Activated CD8-positive, alpha-beta memory T cell treated with anti-CD3 and anti-CD28 coated beads for 36 hours (primary cell): ENCODE measurements around the gene CCDC34. TPM values are rescaled to one million over a fixed set of nuclear protein-coding genes. Genes with fewer than 3 reads are reported as not detected.
"Not testable (repeated sequence)": the region's sequence is repeated elsewhere in the genome, so short reads cannot be mapped to it uniquely, and the experiment has no call there.

ENCODE experiments used
- CTCF ChIA-PET: fragments of 350-600 bp; sonication (Branson Sonifier 250); formaldehyde crosslinking; loops from one replicate; lab custom pipeline; 2021; ENCODE audit warnings: antibody characterized with exemption; lab: Charles Lee
- POLR2A ChIA-PET: fragments of 350-600 bp; sonication (Branson Sonifier 250); formaldehyde crosslinking; loops from one replicate; lab custom pipeline; 2021; ENCODE audit warnings: antibody characterized with exemption; lab: Charles Lee
- total RNA-seq, 2 experiments: library from RNA; stranded (reverse); gene quantifications; one replicate each; pipeline ENCODE4 v1.2.3, GENCODE V29; 2021

Gene CCDC34
- total RNA-seq, 2 experiments from 2014 or later: 22.0 to 25.0 TPM

DNA sequence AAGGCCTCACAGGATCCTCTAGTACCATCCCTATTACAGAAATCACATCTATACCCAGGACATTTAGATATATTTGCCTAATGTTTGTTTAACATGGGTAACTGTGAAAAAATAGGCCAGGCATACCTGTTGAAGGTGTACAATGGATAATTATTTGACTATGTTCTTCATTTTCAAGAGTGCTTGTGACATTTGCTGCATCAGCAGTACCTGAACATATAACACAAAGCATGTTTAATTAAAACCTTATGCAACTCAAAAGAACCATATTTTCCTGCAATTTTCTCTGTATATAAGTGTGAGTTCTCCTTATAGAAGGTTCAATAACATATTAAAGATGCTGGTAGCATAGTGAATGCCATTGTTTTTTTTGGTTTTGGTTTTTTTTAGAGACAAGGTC lies 8.5 kb upstream of the CCDC34 start:
- POLR2A ChIA-PET: interaction anchor here (0.6 kb wide), 1 partner anchor 16 kb away, joined by 3 read pairs; no protein-coding TSS in a partner anchor
- CTCF ChIA-PET: no interaction called here

DNA sequence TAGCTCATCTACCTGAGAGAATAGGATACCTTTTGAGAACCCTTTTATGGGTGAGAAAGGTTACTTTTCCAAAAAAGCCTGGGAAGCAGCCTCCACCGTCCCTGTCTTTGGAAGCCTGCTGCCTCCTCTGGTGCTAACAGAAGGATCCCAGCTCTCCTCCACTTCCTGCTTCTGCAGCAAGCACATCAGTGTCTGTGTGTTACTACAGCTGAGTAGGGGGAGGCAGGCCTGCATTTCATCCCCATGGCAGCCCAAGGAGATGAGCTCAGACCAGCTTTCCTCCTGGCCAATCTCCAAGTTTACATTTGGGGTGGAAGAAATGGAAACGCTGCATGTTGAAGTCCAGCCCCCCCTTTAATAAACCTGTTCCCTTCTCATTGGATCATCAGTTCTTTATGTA lies 7.4 kb upstream of the CCDC34 start:
- ChIA-PET CTCF (no interaction called here), POLR2A (no interaction called here)

DNA sequence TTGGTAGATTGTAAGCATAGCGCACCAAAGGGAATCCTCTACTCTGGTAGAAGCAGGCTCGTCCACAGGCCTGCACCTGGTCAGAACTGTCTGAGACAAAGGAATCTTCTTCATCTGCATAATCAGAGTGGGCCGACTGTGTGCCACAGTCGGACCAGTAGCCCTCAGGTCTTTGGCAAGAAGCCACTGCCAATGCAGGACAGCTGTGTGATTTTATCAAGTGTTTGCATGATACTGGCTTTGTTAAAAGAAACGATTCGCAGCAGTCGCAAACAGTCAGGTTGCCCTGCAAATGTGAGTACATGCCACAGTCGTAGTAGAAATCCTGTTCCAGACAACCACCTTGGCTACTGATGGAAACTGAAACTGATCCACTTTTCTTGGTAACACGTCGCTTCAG lies 4.9 kb upstream of the CCDC34 start:
- POLR2A ChIA-PET: no interaction called here
- CTCF ChIA-PET: no interaction called here

DNA sequence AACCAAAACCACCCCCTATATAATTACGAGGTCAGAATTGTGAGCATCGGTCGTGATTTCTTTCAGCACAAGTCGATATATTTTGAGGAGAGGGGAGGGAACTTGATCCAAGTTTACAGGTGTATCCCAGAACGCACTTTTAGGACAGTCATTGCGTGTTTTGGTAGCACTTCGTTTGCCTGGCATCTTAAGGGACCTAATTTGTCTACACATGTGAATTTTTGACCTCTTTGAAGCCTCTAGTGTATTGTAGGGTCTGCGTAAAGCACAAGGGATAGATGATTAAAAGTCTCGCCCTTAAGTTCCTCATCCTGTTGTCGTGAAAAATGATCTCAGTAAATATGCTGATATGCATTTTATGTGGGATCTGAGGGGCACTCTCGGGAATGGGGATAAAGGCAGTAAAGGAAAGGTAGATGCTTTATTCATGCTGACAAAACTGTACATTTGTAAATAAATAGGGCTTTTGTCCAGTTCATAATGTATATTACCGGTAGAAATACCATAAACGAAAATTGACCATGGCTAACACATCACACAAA lies 632 bp upstream of the CCDC34 start:
- CTCF ChIA-PET: no interaction called here
- POLR2A ChIA-PET: interaction anchor here (1.0 kb wide), 1 partner anchor 67 kb away, joined by 5 read pairs; no protein-coding TSS in a partner anchor

GRCh38 chr11:27361649-27362431 lies 1.2 kb downstream of the CCDC34 start:
- CTCF ChIA-PET: no interaction called here
- POLR2A ChIA-PET: no interaction called here

- CTCF ChIA-PET: no interaction called here
- POLR2A ChIA-PET: no interaction called here
These were observed 4.7 kb downstream of the CCDC34 start for GRCh38 chr11:27358296-27358695.

- POLR2A ChIA-PET: no interaction called here
These were observed 5.8 kb downstream of the CCDC34 start for GRCh38 chr11:27357250-27357649.

GRCh38 chr11:27356624-27357222 lies 6.3 kb downstream of the CCDC34 start:
- ChIA-PET CTCF (no interaction called here), POLR2A (no interaction called here)

More at GRCh38 chr11:27357250-27357649, 5.8 kb downstream of the CCDC34 start:
- CTCF ChIA-PET: no interaction called here

- ChIA-PET CTCF (interaction anchor here (0.6 kb wide), 1 partner anchor 353 kb away, joined by 3 read pairs; no protein-coding TSS in a partner anchor), POLR2A (interaction anchor here (0.6 kb wide), 1 partner anchor 15 kb away, joined by 3 read pairs; no protein-coding TSS in a partner anchor)
These were observed 7.4 kb downstream of the CCDC34 start for GRCh38 chr11:27355575-27356104.

DNA sequence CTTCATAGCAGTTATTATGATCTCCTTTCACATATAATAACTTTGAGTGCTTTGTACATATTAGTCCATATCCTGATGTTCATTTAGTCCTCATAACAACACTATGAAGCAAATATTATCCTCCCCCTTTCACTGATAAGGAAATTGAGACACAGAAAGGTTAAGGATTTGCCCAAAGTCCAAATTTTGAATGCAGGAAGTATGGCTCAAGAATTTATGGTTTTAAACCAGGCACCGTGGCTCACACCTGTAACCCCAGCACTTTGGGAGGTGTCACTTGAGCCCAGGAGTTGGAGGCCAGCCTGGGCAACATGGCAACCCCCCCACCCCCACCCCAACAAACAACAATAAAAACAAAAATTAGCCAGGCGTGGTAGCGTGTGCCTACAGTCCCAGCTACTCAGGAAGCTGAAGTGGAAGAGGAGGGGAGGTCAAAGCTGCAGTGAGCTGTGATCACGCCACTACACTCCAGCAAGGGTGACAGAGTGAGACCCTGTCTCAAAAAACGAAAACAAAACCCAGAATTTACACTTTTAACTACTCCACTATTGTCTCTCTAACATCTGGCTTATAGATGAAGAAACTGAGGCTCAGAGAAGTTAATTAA lies 8.6 kb downstream of the CCDC34 start:
- CTCF ChIA-PET: no interaction called here
- POLR2A ChIA-PET: no interaction called here

DNA sequence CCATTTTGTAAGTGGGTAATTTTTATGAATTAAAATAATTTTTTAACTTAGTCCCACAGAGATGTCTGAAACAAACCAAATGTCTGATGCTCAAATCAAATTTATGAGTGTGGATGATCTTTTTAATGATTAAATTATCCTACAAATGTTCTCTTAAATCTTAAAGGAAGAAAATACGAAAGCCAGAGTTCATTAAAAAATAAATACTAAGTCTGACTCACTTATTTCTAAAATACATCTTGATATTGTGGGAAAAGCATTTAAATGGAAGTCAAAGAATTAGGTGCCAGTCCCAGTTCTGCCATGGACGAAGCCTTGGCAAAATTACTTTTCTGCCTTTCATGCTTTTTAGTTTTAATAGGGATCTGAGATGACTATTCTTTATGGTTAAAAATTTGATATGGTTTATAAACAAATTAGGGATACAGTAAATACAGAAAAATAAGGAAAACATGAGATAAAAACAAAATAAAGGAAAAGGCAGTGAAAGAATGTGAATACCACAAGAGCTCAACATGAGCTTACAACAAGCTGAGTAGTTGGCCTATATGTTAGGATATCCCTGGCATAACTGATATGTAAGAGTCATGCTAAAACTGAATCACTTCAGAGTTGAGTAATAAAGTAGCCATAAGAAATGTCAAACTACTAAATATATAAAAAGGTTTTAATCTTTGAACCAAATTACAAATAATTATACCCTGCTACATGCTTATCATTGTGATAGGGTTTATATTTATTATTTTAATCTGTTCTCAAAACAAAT lies 9.2 kb downstream of the CCDC34 start:
- ChIA-PET POLR2A (no interaction called here), CTCF (no interaction called here)

DNA sequence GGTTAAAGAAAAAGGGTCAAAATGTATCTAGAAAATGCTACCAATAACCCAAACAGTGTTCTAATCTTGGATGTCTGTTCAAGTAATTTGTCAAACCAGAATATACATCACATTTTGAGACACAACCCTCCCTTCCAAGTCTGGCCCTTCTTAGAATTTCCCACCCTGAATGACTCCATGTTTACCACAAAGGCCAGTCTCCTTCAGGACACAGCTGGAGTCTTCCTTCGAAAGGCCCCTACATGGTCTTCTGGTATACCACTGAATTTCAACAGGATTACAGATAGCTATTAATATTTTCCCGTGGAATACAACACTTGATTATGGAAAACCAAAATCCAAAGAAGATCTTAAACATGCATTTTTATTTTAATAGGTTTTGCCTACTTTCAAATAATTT lies 10.2 kb downstream of the CCDC34 start:
- ChIA-PET CTCF (no interaction called here), POLR2A (no interaction called here)

GRCh38 chr11:27350511-27350910 lies 12.5 kb downstream of the CCDC34 start:
- POLR2A ChIA-PET: no interaction called here
- CTCF ChIA-PET: no interaction called here

GRCh38 chr11:27349919-27350318 lies 13.1 kb downstream of the CCDC34 start:
- CTCF ChIA-PET: no interaction called here
- POLR2A ChIA-PET: no interaction called here

- CTCF ChIA-PET: no interaction called here
- POLR2A ChIA-PET: no interaction called here
These were observed 14.6 kb downstream of the CCDC34 start for GRCh38 chr11:27348340-27348873.

- ChIA-PET CTCF (no interaction called here), POLR2A (no interaction called here)
These were observed 15.4 kb downstream of the CCDC34 start for GRCh38 chr11:27347359-27348339.

DNA sequence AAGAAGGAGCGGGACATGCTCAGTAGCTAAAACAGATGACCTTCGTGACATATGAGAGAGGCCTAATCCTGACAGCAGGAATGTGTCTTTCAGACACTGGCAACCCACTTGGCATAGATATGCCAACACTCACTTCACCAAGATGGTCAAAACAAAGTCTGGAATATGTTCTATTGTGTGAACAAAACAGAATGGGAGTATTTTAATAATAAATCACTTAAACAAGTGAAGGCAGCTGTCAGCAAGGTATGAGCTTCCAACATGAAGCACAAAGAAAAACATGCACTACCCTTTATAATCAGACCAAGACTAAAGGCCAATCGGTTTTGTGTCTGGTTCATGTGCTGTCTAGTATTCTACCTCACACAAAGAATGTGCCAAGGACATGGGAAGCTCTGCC lies 23.1 kb downstream of the CCDC34 start:
- ChIA-PET POLR2A (no interaction called here), CTCF (no interaction called here)

DNA sequence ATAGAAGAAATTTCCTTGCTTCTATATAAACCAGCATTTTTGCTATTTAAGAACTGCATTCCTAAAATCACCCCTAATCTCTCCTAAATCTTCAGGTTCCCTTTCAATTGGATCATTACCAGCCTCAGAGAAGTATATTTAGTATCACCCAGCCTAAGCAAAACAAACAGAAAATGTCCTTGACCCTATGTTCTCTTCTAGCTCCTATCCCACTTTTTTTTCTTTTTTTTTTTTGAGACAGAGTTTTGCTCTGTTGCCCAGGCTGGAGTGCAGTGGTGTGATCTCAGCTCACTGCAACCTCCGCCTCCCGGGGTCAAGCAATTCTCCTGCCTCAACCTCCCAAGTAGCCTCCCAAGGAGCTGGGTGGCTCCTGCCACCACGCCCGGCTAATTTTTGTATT lies 28.3 kb downstream of the CCDC34 start:
- POLR2A ChIA-PET, CTCF ChIA-PET: not testable (repeated sequence)
